Right ventricle myocardium inferior (tissue), 1 donor: ENCODE results near the gene CFAP97. TPM values are rescaled to one million over a fixed set of nuclear protein-coding genes. Genes with fewer than 3 reads are reported as not detected.
A peak's percentile ranks its signal among the peaks of the same experiment; 100 is the strongest.
"Not testable (repeated sequence)": the region's sequence is repeated elsewhere in the genome, so short reads cannot be mapped to it uniquely, and the experiment has no call there.

ENCODE experiments used
- ATAC-seq: fragments of 200-7000 bp; cut with Tn5 transposase; one replicate; pipeline ENCODE4 v1.9.1; 2020; ENCODE audit warnings: mild to moderate bottlenecking, moderate library complexity
- DNase-seq: peaks from one replicate; pipeline ENCODE4 v3.0.0; 2021; ENCODE audit errors: missing footprints
- intact Hi-C: fragments of 100-400 bp; cut with DNase I; formaldehyde crosslinking; loops from one replicate; pipeline ENCODE4 v1.11.0; 2022
- total RNA-seq: library from RNA; stranded (reverse); fragmentation: NEBNext Ultra II Directional; extraction: Animal tissue kit (Norgen Biotek cat#: 25700); gene quantifications from one replicate; pipeline ENCODE4 v1.2.1, GENCODE V29; 2021
- donor health status: DM: no; HTN: yes; CAD: no; lungs with severe emphysema.

The CFAP97 gene
- total RNA-seq, 1 donor from 2014 or later = 11.3 TPM

DNA sequence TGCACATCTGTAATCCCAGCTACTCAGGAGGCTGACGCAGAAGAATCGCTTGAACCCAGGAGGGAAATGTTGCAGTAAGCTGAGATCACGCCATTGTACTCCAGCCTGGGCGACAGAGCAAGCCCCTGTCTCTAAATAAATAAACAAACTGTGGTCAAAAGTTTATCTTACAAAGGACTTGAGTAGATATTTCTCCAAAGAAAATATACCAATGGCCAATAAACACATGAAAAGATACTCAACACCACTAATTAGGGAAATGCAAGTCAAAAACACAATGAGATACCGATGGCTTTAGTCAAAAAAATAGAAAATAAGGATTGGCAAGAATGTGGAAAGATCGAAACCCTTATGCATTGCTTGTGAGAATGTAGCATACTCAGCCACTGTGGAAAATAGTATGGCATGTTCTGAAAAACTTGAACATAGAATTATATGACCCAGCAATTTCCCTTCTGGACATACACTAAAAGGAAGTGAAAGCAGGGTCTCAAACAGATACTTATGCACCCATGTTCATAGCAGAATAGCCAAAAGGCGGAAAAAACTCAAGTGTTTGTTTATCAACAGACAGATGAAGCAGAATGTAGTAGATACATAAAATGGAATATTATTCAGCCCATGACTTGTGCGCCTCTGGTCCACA, 2.0 kb upstream of the CFAP97 start:
- intact Hi-C loops = no loop called here
- ATAC-seq = no peak
- DNase-seq = no peak

DNA sequence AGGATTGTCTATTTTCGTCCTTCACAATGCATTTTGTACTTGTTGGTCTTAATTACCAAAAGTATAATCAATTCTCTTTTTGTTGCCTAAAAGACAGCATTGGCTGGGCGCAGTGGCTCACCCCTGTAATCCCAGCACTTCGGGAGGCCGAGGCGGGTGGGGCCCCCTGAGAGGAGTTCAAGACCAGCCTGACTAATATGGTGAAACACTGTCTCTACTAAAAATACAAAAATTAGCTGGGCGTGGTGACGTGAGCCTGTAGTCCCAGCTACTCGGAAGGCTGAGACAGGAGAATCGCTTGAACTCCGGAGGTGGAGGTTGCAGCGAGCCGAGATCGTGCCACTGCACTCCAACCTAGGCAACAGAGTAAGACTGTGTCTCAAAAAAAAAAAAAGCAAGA, 1.3 kb upstream of the CFAP97 start:
- DNase-seq, ATAC-seq, intact Hi-C loops: not testable (repeated sequence)

DNA sequence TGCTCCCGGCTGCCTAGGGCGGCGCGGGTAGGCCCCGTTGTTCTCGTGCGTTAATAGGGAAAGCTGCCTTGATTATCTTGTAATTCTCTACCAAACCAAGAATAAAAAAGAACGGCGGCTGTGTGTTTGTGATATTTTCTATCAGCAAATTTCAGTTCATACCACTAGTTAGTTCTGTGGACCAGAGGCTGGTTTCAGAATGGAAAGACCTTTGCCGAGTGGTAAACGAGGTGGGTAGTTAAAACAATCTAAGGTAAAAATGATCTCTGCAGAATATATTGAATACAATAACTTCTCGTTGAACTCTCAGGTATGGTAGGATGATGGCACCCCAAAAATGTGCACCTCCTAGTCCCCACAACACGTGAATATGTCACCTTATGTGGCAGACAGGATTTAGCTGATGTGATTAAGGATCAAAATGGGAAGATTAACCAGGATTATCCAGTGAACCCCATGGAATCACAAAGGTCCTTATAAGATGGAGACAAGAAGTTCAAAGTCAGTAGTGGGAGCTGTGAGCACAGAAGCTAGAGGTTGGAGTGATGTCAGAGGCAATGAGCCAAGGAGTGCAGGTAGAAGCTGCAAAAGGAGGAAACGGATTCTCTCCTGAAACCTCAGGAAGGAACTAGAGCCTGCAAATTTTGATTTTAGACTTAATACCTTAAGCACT, 574 bp upstream of the CFAP97 start:
- intact Hi-C loops = no loop called here
- ATAC-seq (no peak), DNase-seq (no peak)

DNA sequence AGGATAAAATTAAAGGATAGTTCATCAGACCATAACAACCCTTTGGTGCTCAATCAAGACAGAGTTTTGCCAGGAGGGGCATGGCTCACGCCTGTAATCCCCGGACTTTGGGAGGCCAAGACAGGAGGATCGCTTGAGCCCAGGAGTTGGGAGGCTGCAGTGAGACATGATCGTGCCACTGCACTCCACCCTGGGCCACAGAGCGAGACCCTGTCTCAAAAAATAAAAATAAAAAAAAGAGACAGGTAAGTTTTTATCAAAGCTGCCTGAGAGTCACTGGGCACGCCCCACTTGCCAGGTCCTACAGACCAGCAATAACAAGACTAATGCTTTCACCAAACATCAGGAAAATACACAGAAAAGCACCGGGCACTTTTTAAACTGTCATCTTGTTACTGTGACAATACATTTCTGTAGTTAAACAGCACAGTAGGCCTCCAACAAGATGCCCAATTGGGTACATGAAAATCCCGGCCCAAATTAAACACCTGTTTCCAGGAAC, 765 bp downstream of the CFAP97 start:
- ATAC-seq = no peak
- intact Hi-C loops = no loop called here

DNA sequence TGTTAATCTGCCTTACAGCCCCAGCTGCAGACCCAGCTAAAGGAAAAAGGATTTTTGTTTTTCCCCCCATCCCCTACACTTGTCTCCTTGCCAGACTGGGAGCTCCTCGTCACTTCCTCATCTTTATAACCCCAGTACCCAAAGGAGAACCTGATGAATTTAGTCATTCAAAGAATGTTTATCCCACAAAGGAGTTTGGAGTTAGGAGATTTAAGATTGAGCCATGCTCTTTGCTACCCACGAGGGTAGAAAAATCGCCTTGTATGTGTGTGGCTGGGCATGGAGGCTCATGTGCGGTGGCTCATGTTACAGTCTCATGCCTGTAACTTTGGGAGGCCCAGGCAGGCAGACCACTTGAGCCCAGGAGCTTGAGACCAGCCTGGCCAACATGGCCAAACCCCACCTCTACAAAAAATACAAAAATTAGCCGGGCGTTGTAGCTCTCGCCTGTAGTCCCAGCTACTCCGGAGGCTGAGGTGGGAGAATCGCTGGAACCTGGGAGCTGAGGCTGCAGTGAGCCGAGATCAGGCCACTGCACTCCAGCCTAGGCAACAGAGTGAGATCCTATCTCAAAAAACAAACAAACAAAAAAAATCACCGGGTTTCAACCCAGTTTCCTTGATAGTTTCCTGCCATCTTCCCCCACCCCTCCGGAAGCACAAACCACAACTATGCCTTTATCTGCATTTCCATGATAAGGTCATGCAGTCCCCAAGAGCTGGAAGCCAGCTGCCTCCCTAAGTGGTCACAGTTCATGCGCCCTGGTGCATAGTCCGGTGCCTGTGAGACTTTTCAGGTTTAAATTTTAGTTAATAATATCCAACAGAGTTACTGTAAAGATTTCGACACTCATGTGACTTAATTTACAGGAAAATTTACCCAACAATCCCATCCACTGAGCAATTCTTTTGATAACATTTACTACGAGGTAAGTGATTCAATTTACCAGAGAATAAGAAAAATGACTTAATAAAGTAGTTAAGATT, 1.5 kb downstream of the CFAP97 start:
- DNase-seq = no peak
- intact Hi-C loops = no loop called here
- no peak for ATAC-seq

More for the DNA sequence above, 765 bp downstream of the CFAP97 start:
- no peak for DNase-seq

DNA sequence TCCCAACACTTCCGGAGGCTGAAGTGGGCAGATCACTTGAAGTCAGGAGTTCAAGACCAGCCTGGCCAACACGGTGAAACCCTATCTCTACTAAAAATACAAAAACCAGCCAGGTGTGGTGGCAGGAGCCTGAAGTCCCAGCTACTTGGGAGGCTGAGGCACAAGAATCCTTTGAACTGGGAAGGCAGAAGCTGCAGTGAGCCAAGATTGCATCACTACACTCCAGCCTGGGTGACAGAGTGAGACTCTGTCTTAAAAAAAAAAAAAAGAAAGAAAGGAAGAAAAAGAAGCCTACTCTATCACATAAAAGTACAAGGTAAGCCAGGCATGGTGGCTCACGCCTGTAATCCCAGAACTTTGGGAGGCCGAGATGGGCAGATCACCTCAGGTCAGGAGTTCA, 5.6 kb downstream of the CFAP97 start:
- intact Hi-C loops, ATAC-seq, DNase-seq: not testable (repeated sequence)

DNA sequence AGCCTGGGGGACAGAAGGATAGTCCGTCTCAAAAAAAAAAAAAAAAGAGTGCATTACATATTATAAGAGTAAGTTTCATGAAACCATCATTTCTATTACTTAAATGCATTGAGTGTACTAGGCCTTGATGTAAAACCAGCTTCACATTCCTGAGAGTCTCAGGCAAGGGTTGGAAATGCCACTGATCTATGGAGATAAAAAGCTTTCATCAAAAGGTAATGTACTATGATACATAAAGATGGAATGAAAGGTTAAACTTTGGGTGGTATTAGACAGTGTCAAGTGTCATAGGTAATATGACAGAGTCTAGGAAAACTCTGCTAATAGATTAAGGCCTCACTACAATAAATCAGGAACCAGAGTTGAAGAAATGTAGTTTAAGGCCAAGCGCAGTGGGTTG, 7.4 kb downstream of the CFAP97 start:
- ATAC-seq = no peak
- no peak for DNase-seq
- intact Hi-C loops = no loop called here

DNA sequence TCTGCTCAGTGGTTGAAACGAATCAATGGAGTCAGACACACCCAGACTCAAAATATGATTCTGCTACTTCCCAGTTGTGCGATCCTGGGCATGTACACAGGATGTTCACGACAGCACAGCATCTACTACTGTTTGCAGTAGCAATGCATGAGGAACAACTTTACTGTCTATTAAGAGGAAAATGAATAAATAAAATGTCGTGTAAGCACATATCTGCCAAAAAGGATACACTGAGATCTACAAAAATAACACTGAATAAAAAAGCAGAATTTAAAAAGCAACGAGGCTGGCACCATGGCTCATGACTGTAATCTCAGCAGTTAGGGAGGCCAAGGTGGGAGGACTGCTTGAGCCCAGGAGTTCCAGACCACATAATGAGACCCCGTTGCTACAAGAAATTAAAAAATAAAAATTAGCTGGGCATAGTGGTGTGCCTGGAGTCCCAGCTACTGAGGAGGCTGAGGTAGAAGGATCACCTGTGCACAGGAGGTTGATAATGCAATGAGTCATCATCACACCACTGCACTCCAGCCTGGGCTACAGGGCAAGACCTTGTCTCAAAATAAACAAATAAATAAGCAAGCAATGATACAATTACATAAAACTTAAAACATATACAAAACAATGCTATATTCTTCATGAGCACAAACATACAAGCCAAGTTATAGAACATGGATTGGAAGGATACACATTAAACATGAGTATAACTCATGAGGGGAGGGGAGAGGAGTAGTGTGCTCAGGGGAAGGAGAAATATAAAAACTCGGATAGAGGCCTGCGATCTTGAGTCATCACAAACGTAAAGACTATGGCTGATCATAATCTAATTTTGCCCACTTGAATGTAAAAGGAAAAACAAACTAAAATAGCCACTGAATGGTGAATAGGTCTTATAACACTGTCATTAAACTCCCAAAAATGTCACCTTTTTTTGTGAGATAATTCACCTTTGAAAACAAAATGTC, 8.6 kb downstream of the CFAP97 start:
- intact Hi-C loops = no loop called here
- DNase-seq = no peak
- ATAC-seq = no peak

DNA sequence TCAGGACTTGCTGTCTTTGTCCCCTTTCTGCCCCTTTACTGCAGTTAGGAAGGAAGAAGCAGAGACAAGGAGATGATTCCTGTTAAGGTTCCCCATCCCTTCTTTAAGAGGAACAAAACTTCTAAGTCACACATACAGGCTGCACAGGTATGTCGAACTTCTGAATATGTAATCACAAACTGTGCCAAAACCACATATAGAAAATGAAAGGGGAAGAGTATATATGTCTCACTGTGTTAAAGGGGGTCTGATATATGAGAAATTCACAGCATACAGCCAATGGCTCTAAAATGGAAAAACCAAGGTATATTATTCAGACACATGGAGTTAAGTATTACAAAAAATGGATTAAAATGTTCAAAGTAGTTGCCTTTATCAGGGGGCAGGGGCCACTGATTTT, 11.7 kb downstream of the CFAP97 start:
- intact Hi-C loops = no loop called here
- no peak for DNase-seq
- no peak for ATAC-seq

DNA sequence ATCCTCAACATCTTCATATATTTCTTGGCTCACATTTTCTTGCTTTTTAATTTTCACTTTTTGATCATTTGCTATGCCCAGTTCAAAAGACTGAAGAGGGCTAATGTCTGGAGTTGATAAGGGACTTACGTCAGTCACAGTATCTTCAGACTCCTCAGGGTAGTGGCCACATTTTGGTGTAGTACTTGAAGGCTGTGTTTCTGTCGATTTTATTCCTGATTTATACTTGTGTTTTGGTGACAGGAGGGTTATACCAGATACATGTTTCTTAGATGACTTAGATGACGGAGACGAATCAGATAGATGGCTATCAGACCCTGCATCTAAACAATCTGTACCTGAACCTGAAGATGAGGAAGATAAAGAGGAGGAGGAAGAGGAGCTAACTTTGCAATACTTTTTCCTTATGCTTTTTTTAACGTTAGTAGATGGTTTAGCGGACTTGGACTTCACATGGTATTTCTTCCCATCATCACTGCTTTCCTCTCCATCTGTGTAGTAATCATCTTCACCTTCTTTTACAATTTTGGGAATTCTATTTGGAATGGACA, 13.4 kb downstream of the CFAP97 start:
- DNase-seq (no peak), ATAC-seq (no peak)
- intact Hi-C loops = no loop called here

DNA sequence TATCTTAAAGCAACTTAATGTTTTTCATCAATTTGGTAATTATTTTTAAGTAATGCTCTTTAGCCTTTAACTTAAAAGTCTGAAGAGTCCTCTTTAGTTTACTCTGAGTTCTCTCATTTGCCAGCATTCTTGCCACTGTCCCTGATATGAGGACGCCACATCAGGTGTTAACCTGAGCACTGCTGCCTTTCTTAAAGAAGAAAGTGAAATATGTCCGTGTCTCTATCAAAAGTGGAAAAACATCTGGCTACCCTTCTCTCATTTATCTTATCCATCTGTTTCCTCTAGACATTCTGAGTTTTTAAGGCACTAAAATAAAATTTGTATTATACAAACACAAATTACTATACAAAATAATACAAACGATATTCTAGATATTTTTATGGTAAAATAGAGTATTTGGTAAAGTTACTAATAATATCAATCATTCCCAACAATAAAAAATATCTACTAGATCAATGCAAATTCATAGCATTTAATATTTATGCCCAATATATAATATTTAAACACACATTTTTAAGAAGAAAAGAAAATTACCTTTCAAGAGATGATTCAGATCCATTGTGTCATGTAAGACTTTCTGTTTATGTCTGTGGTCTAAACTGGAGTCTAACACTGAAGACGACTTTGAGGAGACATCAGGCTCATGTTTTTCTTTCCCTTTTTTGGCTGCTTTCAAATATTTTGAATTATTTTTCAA, 14.0 kb downstream of the CFAP97 start:
- DNase-seq (no peak), ATAC-seq (no peak)
- intact Hi-C loops = loop anchor here (10.0 kb wide), 1 partner anchor 185 kb away; no protein-coding TSS in a partner anchor

DNA sequence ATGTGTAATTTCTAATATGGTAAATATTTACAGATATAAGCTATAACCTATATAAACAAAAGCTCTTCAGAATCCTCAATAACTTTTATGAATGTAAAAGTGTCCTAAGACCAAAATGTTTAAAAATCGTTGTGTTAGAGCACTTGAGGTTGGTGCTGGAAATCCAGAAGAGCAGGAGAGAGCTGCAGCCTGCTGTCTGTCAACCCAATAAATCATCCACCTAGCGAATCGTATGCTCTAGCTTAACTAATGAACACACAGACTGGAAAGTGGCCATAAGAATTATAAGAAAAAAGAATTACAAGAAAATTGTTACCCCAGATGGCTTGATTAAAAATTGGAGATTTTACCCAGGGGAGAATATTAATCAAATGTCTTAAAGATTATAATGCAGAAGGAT, 17.0 kb downstream of the CFAP97 start:
- no peak for DNase-seq
- intact Hi-C loops = loop anchor here (2.0 to 10.0 kb wide), 2 partner anchors 148 to 182 kb away; no protein-coding TSS in a partner anchor
- no peak for ATAC-seq

DNA sequence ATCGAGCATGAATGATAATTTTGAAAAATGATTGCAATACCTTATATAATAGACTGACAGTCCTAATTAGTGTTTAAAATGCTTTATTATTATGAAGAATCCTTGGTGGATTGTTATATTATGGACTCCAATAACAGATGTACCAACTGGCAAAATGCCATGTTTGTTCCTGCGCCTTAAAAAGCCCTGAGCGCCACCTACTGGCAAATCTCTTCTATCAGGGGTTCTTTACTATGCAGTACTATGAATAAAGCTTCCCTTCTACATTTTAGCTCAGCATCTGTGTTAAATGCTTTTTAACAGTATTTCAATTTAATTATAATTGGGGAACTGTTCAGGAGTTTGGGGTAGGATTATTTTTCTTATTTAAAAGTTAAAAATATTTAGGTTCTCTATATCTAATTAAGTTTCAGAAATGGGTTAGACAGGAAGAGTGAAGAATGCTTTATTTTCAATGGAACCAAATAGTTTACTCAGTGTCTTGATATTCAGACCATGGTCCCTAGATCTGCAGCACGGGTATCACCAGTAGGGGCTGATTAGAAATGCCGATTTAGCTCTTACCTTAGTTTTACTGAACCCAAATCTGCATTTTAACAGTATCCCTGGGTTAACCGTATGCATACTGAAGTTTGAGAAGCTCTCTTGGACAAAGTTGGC, 20.0 kb downstream of the CFAP97 start:
- ATAC-seq (peak; percentile 72), DNase-seq (no peak)
- intact Hi-C loops = loop anchor here (5.0 to 10.0 kb wide), 2 partner anchors 36 to 179 kb away; no protein-coding TSS in a partner anchor

DNA sequence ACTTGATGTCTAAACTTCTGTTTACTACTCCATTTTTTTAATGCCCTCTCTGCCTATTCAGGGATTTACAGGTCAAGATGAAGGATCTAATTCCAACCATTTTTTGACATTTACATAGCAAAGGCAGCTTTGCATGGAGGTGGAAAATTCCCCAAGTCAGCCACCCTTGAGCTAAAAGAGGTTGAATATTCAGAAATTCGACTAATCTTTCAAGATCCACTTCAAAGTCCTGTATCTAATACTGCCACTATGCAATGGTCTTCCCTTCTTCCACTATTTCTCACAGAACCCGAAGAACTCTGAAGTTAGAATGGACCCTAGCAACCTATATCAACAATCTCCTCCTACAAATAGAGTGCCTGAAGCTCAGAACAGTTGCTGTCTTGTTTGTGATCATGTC, 21.6 kb downstream of the CFAP97 start:
- DNase-seq = no peak
- intact Hi-C loops = loop anchor here (5.0 to 10.0 kb wide), 2 partner anchors 35 to 177 kb away; no protein-coding TSS in a partner anchor
- ATAC-seq = no peak

DNA sequence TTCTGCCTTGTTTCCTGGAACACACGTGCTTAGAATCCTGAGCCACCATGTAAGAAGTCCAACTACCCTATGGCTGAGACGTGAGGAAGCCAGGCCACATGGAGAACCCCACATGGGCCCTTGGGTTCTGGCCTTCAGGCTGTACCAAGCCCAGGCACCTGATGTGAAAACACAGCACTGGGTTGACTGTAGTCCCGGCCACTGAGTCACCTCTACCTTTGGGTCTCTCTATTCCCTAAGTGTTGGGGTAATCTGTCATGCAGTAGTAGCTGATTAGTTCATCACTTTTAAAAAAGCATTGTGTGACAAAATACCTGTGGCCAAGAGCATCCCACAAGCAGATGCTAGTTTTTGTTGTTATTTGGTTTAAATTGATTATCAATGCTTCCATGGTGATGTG, 24.3 kb downstream of the CFAP97 start:
- ATAC-seq (no peak), DNase-seq (no peak)
- intact Hi-C loops = no loop called here

DNA sequence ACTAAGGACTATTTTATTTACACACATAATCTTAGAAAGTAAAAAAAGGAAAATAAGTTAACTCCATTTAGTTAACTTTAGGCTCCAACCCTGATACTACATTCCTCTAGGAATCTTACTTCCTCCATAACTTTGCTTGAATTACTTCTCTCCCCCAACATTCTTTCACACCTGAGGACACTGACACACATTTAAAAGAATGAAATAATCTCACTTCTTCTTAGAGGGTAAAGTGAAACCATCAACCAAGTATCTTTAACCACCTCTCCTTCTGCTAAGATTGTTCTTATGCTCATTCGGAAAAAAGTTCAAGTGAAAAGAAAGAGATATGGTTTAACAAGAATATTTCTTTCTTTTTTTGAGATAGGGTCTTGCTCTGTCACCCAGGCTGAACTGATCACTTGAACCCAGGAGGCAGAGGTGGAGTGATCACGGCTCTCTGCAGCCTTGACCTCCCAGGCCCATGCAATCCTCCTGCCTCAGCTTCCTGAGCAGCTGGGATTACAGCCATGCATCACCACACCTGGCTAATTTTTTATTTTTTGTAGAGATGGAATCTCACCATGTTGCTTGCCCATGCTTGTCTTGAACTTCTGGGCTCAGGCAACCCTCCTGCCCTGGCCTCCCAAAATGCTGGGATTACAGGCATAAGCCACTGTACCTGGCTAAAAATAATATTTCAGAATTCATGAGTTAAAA, 32.3 kb downstream of the CFAP97 start:
- intact Hi-C loops = no loop called here
- DNase-seq (no peak), ATAC-seq (no peak)
